Iris pigment epithelial cell (primary cell): ENCODE measurements around the gene ICAM3.

Experiments
- DNase-seq: peaks from one replicate; pipeline ENCODE4 v3.0.0-alpha.2; 2011; ENCODE audit warnings: low read depth

ICAM3 gene

GRCh38 chr19:10318807-10319682, 20.4 kb downstream of the ICAM3 start:
- DNase-seq = no peak

- DNase-seq = no peak
These were observed 21.5 kb downstream of the ICAM3 start for GRCh38 chr19:10317857-10318462.

- no peak for DNase-seq
These were observed 22.2 kb downstream of the ICAM3 start for GRCh38 chr19:10317045-10317856.

- DNase-seq = no peak
These were observed 23.0 kb downstream of the ICAM3 start for GRCh38 chr19:10316229-10317044.

GRCh38 chr19:10315335-10316214, 23.8 kb downstream of the ICAM3 start, which contains the start of gene FDX2:
Gene FDX2 (minus strand): TSS chr19:10316015. CDS start chr19:10315996, 19 bp downstream.
- DNase-seq = peak; percentile 70

- DNase-seq = no peak
These were observed 30.0 kb downstream of the ICAM3 start, which contains the start of gene ZGLP1 for GRCh38 chr19:10309423-10309822. Gene ZGLP1 (minus strand): TSS chr19:10309815.

- DNase-seq = no peak
These were observed 33.1 kb downstream of the ICAM3 start for GRCh38 chr19:10306327-10306726.

- DNase-seq = peak; percentile 54
These were observed 34.2 kb downstream of the ICAM3 start for GRCh38 chr19:10305139-10305806.

GRCh38 chr19:10299545-10300458, 39.6 kb downstream of the ICAM3 start:
- no peak for DNase-seq

- DNase-seq = no peak
These were observed 43.4 kb downstream of the ICAM3 start for GRCh38 chr19:10295847-10296591.

GRCh38 chr19:10295305-10295846, 44.0 kb downstream of the ICAM3 start:
- DNase-seq = no peak

GRCh38 chr19:10294368-10294697, 45.1 kb downstream of the ICAM3 start:
- DNase-seq = no peak

GRCh38 chr19:10293637-10294367, 45.6 kb downstream of the ICAM3 start:
- DNase-seq = no peak

- DNase-seq = no peak
These were observed 46.4 kb downstream of the ICAM3 start for GRCh38 chr19:10292789-10293636.

GRCh38 chr19:10292206-10292788, 47.1 kb downstream of the ICAM3 start:
- DNase-seq = peak; percentile 78
